Glutamatergic neuron (in vitro differentiated cells): ENCODE data around the gene BET1. TPM values are rescaled to one million over a fixed set of nuclear protein-coding genes. Genes with fewer than 3 reads are reported as not detected.

ENCODE experiments used
- DNase-seq: peaks from one replicate; pipeline ENCODE4 v3.0.0; 2022
- H3K27ac Mint-ChIP-seq: one replicate; pipeline ENCODE4 v1.8.0; 2020; ENCODE audit warnings: mild to moderate bottlenecking, mixed read lengths, inconsistent platforms; ENCODE audit not compliant: unreplicated experiment
- H3K27me3 Mint-ChIP-seq: one replicate; pipeline ENCODE4 v1.8.0; 2020; ENCODE audit warnings: mild to moderate bottlenecking, moderate library complexity, mixed read lengths, inconsistent platforms; ENCODE audit not compliant: unreplicated experiment
- H3K36me3 Mint-ChIP-seq: one replicate; pipeline ENCODE4 v1.8.0; 2020; ENCODE audit warnings: mild to moderate bottlenecking, mixed read lengths, inconsistent platforms; ENCODE audit not compliant: unreplicated experiment
- H3K4me1 Mint-ChIP-seq: one replicate; pipeline ENCODE4 v1.8.0; 2020; ENCODE audit warnings: mild to moderate bottlenecking, low read depth, mixed read lengths, inconsistent platforms; ENCODE audit not compliant: unreplicated experiment
- H3K4me3 Mint-ChIP-seq: one replicate; pipeline ENCODE4 v1.8.0; 2020; ENCODE audit warnings: mild to moderate bottlenecking, mixed read lengths, inconsistent platforms; ENCODE audit not compliant: unreplicated experiment
- H3K9me3 Mint-ChIP-seq: one replicate; pipeline ENCODE4 v1.8.0; 2020; ENCODE audit warnings: mild to moderate bottlenecking, moderate library complexity, mixed read lengths, inconsistent platforms; ENCODE audit not compliant: unreplicated experiment
- CTCF ChIP-seq: fragments of 200-600 bp; sonication (generic); IDR thresholded peaks from one replicate; pipeline ENCODE4 v1.5.0; 2021; ENCODE audit not compliant: partially characterized antibody, unreplicated experiment
- total RNA-seq: library from RNA; stranded (reverse); fragmentation: NEBNext Ultra II Directional; extraction: Animal tissue kit (Norgen Biotek cat#: 25700); gene quantifications from one replicate; pipeline ENCODE4 v1.2.1, GENCODE V29; 2021; ENCODE audit not compliant: unreplicated experiment

The BET1 gene
- total RNA-seq, 1 donor from 2014 or later = 14.5 TPM

GRCh38 chr7:93987297-93987696 lies 16.9 kb downstream of the BET1 start:
- Mint-ChIP-seq H3K36me3 (no peaks in the 10 kb centered on the region), H3K9me3 (peaks cover 2% of the 10 kb centered on the region), H3K4me3 (no peak overlapping the region), H3K27me3 (no peaks in the 10 kb centered on the region), H3K4me1 (no peaks in the 10 kb centered on the region), H3K27ac (no peak overlapping the region)
- no peak for DNase-seq
- TF ChIP-seq CTCF = no peak

- H3K27ac Mint-ChIP-seq = no peak overlapping the region
- H3K4me1 Mint-ChIP-seq = no peaks in the 10 kb centered on the region
- TF ChIP-seq CTCF = no peak
- H3K36me3 Mint-ChIP-seq = no peaks in the 10 kb centered on the region
- peaks cover 2% of the 10 kb centered on the region for H3K9me3 Mint-ChIP-seq
- no peaks in the 10 kb centered on the region for H3K27me3 Mint-ChIP-seq
- H3K4me3 Mint-ChIP-seq = no peak overlapping the region
- DNase-seq = no peak
Measured at GRCh38 chr7:93985101-93985500, 19.1 kb downstream of the BET1 start.

GRCh38 chr7:93984024-93984423 lies 20.1 kb downstream of the BET1 start:
- Mint-ChIP-seq H3K4me3 (no peak overlapping the region), H3K36me3 (no peaks in the 10 kb centered on the region)
- TF ChIP-seq CTCF = no peak

GRCh38 chr7:93981480-93981874 lies 22.7 kb downstream of the BET1 start:
- Mint-ChIP-seq H3K27ac (no peak overlapping the region), H3K36me3 (no peaks in the 10 kb centered on the region), H3K4me3 (no peak overlapping the region), H3K9me3 (no peaks in the 10 kb centered on the region), H3K27me3 (no peaks in the 10 kb centered on the region), H3K4me1 (peaks cover 4% of the 10 kb centered on the region)
- TF ChIP-seq CTCF = no peak
- DNase-seq = no peak

More at GRCh38 chr7:93984024-93984423, 20.1 kb downstream of the BET1 start:
- no peak overlapping the region for H3K27ac Mint-ChIP-seq
- H3K4me1 Mint-ChIP-seq = peaks cover 4% of the 10 kb centered on the region
- no peaks in the 10 kb centered on the region for H3K27me3 Mint-ChIP-seq
- peaks cover 2% of the 10 kb centered on the region for H3K9me3 Mint-ChIP-seq
- DNase-seq = no peak

GRCh38 chr7:93980744-93981479 lies 23.2 kb downstream of the BET1 start:
- Mint-ChIP-seq H3K27me3 (no peaks in the 10 kb centered on the region), H3K36me3 (no peaks in the 10 kb centered on the region), H3K27ac (no peak overlapping the region), H3K9me3 (no peaks in the 10 kb centered on the region), H3K4me1 (peaks cover 4% of the 10 kb centered on the region), H3K4me3 (no peak overlapping the region)
- no peak for TF ChIP-seq CTCF
- DNase-seq = no peak
